Measurements from ENCODE around the gene SH3D21. TPM values are rescaled to one million over a fixed set of nuclear protein-coding genes. Genes with fewer than 3 reads are reported as not detected.

Gene SH3D21
- total RNA-seq, 2 experiments from 2014 or later, result 2.3 to 2.7 TPM

DNA sequence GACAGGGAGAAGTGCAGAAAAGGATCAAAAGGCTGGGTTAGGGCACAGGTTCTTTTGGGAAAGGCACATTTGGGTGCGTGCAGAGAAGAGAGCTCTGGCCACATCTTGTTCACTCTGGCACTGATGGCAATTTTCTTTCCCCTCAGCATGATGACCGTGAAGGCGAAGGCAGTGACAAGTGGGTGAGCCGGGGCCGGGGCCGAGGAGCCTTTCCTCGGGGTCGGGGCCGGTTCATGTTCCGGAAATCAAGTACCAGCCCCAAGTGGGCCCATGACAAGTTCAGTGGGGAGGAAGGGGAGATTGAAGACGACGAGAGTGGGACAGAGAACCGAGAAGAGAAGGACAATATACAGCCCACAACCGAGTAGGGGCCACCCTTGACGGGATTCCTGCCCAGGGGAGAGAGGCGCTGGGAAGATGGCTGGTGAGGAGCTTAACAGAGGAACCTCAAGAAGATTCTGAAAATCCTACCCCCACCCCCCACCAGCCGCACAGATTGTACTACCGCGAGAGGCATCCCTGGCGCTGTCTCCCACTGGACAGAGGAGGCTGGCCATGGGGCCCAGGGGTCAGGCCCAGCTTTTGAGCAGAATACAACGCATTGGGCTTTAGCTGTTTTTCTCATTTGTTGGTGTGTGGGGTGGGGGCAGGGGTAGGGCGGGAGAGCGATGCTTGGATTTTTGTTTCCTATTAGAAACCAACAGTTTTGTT is 2.4 kb upstream of the SH3D21 start:
- CTCF ChIA-PET, result interaction anchor here (1.1 to 1.7 kb wide), 3 partner anchors 10 to 154 kb away, joined by 3 to 5 read pairs (median 3); partner anchors contain the start of gene TRAPPC3
- Mint-ChIP-seq H3K36me3 (ENCODE audit: low read depth) (peaks cover 24% of the 10 kb centered on the region), H3K4me1 (ENCODE audit: low read depth) (peaks cover 76% of the 10 kb centered on the region), H3K27me3 (ENCODE audit: low read depth) (no peaks in the 10 kb centered on the region), H3K27ac (peak overlapping the region; percentile 68), H3K9me3 (no peaks in the 10 kb centered on the region), H3K4me3 (no peak overlapping the region)
- intact Hi-C loops (cut with micrococcal nuclease), result no loop called here
- no peak for DNase-seq

DNA sequence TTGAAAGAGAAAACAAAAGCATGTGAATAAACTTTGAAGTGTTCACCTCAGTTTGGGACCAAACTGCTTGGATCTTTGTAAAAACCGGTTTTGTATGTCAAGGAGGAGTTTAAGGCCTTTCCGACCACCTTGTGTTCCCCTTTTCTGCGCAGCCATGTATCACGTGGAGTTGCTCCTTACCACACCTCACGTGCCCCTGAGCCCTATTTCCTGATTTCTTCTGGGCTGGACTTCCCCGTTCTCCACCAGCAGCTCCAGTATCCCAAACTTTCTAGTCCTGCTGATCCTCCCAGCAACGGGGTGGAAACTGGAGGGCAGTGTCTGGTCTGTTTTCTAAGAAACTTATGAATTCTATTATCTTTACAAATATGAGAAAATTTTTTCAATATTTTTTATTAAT is 1.6 kb upstream of the SH3D21 start:
- Mint-ChIP-seq H3K9me3 (no peaks in the 10 kb centered on the region), H3K4me1 (ENCODE audit: low read depth) (peaks cover 71% of the 10 kb centered on the region), H3K27me3 (ENCODE audit: low read depth) (no peaks in the 10 kb centered on the region), H3K36me3 (ENCODE audit: low read depth) (peaks cover 24% of the 10 kb centered on the region), H3K27ac (peak overlapping the region; percentile 59), H3K4me3 (no peak overlapping the region)
- no peak for DNase-seq
- intact Hi-C loops (cut with micrococcal nuclease), result no loop called here
- CTCF ChIA-PET, result interaction anchor here (1.1 kb wide), 1 partner anchor 11 kb away, joined by 3 read pairs; no protein-coding TSS in a partner anchor

DNA sequence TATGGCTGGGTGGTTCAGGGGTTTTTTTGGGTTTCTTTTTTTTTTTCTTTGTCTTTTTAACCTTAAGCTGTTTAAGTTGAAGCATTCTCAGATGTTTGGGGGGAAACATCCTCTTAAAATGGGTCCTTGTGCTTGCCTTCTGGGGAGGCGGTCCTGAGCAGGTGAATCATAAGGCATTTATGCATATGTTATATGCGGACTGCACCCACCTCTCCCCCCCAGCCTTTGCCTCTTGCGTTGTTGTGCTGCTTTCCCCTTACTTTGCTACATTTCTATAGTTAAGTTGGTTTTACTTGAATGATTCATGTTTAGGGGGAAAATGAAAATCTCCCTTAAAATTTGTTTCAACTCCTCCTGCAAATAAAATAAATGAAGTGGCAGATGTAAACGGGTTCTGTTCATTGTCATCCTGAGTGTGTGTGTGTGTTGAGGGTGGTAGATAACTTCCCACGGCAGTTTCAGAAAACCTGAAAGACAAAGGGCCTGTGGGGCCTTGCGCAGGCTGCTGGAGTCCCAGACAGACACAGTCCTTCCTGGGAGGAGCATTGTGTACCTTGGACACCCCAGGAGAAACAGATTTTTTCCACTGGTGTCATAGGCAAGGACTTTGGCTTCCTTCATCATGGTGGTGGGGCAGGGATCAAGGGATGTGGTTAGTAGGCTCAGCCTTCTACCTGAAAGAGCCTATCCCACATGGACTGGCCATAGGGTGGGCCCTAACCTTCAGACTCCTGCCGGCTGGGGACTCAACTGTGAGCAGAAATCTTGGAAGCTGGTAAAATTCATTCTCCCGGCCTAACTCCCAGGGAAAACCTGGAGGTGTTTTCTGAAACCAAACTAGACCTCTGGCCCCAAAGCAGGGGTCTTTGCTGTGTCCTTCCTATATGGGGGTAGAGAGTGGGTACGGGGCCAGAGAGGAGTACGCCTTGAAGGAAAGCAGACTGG is 926 bp upstream of the SH3D21 start:
- peak; percentile 75 for DNase-seq
- Mint-ChIP-seq H3K27ac (peak overlapping the region; percentile 84), H3K9me3 (no peaks in the 10 kb centered on the region), H3K36me3 (ENCODE audit: low read depth) (peaks cover 24% of the 10 kb centered on the region), H3K27me3 (ENCODE audit: low read depth) (no peaks in the 10 kb centered on the region), H3K4me1 (ENCODE audit: low read depth) (peaks cover 64% of the 10 kb centered on the region), H3K4me3 (peak overlapping the region; percentile 96)
- intact Hi-C loops (cut with micrococcal nuclease), result loop anchor here (1.0 to 5.0 kb wide), 2 partner anchors 81 to 218 kb away; partner anchors contain the start of gene ADPRS
- CTCF ChIA-PET, result interaction anchor here (1.2 to 1.5 kb wide), 2 partner anchors 14 to 62 kb away, joined by 3 to 6 read pairs; no protein-coding TSS in a partner anchor

DNA sequence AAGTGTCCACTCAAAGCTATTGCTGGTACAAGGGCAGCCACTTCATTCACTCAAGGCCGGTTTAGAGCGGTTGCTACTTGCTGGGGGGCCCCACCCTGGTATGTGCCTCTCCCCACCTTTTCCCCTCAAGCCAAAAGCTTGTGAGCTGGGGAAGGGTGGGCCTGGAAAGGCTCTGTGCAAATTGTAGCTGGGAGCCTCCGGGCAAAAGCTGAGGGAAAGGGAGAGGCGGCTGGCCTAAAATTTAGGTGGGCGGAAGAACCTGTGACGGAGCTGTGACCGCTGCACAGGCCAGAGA is 306 bp upstream of the SH3D21 start:
- H3K36me3 Mint-ChIP-seq (ENCODE audit: low read depth), result peaks cover 19% of the 10 kb centered on the region
- peaks cover 58% of the 10 kb centered on the region for H3K4me1 Mint-ChIP-seq (ENCODE audit: low read depth)
- peak overlapping the region; percentile 96 for H3K4me3 Mint-ChIP-seq
- peak overlapping the region; percentile 84 for H3K27ac Mint-ChIP-seq
- H3K27me3 Mint-ChIP-seq (ENCODE audit: low read depth), result no peaks in the 10 kb centered on the region
- intact Hi-C loops (cut with micrococcal nuclease), result loop anchor here (1.0 to 5.0 kb wide), 3 partner anchors 17 to 219 kb away; partner anchors contain the start of genes ADPRS and EVA1B
- no peaks in the 10 kb centered on the region for H3K9me3 Mint-ChIP-seq
- CTCF ChIA-PET, result interaction anchor here (1.2 to 1.6 kb wide), 3 partner anchors 14 to 156 kb away, joined by 3 to 6 read pairs (median 6); partner anchors contain the start of gene TRAPPC3
- DNase-seq, result no peak

DNA sequence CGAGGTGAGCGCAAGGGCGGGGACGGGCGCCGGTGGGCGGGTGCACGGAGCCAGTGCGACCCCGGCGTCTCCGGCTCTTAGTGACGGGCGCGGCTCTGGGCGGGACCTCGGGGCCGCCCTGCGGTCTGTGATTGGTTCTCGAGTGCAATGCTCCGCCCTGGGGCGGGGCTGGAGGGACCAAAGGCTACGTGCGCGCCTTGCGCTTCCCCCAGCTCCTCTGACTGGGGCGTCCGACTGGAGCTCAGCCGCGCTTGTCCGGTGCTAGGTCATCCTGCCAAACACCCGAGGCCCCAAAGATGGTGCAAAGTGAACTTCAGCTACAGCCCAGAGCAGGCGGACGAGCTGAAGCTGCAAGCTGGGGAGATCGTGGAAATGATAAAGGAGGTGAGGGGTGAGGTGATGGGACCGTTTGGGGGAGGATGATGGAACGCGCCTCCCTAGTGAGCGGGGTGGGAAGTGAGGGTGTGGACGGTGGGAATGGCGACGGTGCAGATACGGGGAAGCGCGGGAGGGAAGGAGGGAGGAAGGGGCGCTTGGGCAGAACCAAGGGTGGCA is 811 bp downstream of the SH3D21 start:
- intact Hi-C loops (cut with micrococcal nuclease), result loop anchor here (1.0 to 5.0 kb wide), 4 partner anchors 16 to 220 kb away; partner anchors contain the start of genes ADPRS, EVA1B and TRAPPC3
- peak; percentile 89 for DNase-seq
- Mint-ChIP-seq H3K27me3 (ENCODE audit: low read depth) (no peaks in the 10 kb centered on the region), H3K27ac (no peak overlapping the region), H3K4me3 (peak overlapping the region; percentile 96), H3K9me3 (no peaks in the 10 kb centered on the region), H3K4me1 (ENCODE audit: low read depth) (peaks cover 48% of the 10 kb centered on the region), H3K36me3 (ENCODE audit: low read depth) (peaks cover 10% of the 10 kb centered on the region)
- CTCF ChIA-PET, result interaction anchor here (0.6 to 1.6 kb wide), 7 partner anchors 9 to 157 kb away, joined by 3 to 6 read pairs (median 3); partner anchors contain the start of genes THRAP3 and TRAPPC3

DNA sequence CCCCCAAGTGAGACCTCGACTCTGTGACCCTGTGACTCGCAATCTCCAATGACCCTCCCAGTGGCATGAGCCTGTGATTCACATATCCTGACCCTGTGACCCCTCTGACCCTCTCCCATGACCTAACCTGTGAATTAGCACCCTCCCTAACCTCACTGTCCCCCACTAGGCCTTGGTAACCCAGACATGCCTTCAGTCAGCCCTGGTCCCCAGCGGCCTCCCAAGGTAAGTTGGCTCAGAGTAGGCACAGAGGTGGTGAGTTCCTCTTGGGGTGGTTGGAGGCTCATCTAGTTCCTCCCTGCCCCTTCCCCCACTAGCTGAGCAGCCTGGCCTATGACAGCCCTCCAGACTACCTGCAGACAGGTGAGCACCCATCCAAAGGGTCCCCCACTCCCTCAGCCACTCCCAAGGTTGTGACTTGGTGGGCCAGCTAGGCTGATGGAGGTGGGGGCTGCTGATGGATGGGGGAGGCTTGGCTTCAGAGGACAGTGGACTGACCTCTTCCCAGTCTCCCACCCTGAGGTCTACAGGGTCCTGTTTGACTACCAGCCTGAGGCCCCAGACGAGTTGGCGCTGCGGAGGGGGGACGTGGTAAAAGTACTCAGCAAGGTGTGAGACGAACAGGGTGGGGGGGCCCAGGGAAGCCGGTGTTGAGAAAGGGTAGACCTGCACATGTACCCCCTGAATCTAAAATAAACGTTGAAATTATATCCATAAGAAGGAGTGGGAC is 1.6 kb downstream of the SH3D21 start:
- H3K27ac Mint-ChIP-seq, result no peak overlapping the region
- no peaks in the 10 kb centered on the region for H3K9me3 Mint-ChIP-seq
- intact Hi-C loops (cut with micrococcal nuclease), result loop anchor here (1.0 to 5.0 kb wide), 4 partner anchors 15 to 220 kb away; partner anchors contain the start of genes ADPRS, EVA1B and TRAPPC3
- peak overlapping the region; percentile 96 for H3K4me3 Mint-ChIP-seq
- peaks cover 40% of the 10 kb centered on the region for H3K4me1 Mint-ChIP-seq (ENCODE audit: low read depth)
- H3K27me3 Mint-ChIP-seq (ENCODE audit: low read depth), result no peaks in the 10 kb centered on the region
- no peak for DNase-seq
- CTCF ChIA-PET, result interaction anchor here (1.3 to 1.6 kb wide), 3 partner anchors 16 to 158 kb away, joined by 3 to 6 read pairs (median 3); partner anchors contain the start of genes THRAP3 and TRAPPC3
- H3K36me3 Mint-ChIP-seq (ENCODE audit: low read depth), result peaks cover 10% of the 10 kb centered on the region

DNA sequence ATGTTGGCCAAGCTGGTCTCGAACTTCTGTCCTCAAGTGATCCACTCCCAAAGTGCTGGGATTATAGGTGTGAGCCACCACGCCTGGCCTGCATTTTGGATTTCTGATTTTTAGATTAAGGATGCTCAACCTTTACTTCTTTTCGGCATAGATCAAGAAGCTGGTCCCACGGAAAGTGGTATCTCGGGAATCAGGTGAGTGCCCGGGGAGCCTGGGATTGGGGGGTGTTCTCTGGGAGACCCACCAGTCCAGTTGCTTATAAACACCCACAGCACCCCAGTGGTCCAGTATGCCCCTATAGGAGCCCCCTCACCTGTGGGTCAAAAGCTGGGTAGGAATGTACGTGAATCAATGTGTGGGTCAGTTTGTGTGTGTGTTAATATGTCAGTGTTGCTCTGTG is 3.2 kb downstream of the SH3D21 start:
- intact Hi-C loops (cut with micrococcal nuclease), result loop anchor here (5.0 kb wide), 1 partner anchor 222 kb away; the partner anchor contains the start of gene ADPRS
- Mint-ChIP-seq H3K4me3 (no peak overlapping the region), H3K36me3 (ENCODE audit: low read depth) (peaks cover 3% of the 10 kb centered on the region), H3K4me1 (ENCODE audit: low read depth) (peaks cover 26% of the 10 kb centered on the region), H3K27ac (no peak overlapping the region), H3K27me3 (ENCODE audit: low read depth) (no peaks in the 10 kb centered on the region), H3K9me3 (no peaks in the 10 kb centered on the region)
- CTCF ChIA-PET, result interaction anchor here (1.1 to 1.8 kb wide), 2 partner anchors 9 to 139 kb away, joined by 3 to 7 read pairs; no protein-coding TSS in a partner anchor
- DNase-seq, result no peak

DNA sequence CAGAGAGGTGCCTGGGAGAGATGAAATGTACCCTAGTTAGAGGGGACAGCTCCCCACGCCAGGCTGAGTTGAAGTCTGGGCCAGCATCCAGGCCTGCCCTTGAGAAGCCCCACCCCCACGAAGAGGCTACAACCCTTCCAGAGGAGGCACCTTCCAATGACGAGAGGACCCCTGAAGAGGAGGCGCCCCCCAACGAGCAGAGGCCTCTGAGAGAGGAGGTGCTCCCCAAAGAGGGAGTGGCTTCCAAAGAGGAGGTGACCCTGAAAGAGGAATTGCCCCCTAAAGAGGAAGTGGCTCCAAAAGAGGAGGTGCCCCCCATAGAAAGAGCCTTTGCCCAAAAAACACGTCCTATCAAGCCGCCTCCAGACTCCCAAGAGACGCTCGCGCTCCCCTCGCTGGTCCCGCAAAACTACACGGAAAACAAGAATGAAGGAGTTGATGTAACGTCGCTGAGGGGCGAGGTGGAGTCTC is 14.2 kb downstream of the SH3D21 start:
- peaks cover 16% of the 10 kb centered on the region for H3K4me1 Mint-ChIP-seq (ENCODE audit: low read depth)
- H3K9me3 Mint-ChIP-seq, result no peaks in the 10 kb centered on the region
- DNase-seq, result no peak
- intact Hi-C loops (cut with micrococcal nuclease), result no loop called here
- H3K27ac Mint-ChIP-seq, result no peak overlapping the region
- CTCF ChIA-PET, result interaction anchor here (2.0 kb wide), 1 partner anchor 14 kb away, joined by 6 read pairs; the partner anchor contains the start of gene SH3D21
- peaks cover 3% of the 10 kb centered on the region for H3K27me3 Mint-ChIP-seq (ENCODE audit: low read depth)
- no peaks in the 10 kb centered on the region for H3K36me3 Mint-ChIP-seq (ENCODE audit: low read depth)
- H3K4me3 Mint-ChIP-seq, result no peak overlapping the region

DNA sequence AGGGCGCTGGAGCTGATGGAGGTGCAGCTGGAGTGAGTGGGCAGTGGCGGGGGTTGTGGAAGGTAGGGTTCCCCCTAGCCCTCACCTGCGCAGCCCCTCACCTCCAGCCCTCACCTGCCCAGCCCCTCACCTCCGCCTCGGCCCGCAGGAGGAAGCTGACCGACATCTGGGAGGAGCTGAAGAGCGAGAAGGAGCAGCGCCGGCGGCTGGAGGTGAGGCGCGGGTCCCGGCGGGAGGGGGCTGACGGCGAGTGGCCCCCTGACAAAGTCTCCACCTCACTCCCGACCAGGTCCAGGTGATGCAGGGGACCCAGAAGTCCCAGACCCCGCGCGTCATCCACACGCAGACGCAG is 14.6 kb downstream of the SH3D21 start:
- CTCF ChIA-PET, result interaction anchor here (2.0 kb wide), 1 partner anchor 14 kb away, joined by 6 read pairs; the partner anchor contains the start of gene SH3D21
- Mint-ChIP-seq H3K27ac (no peak overlapping the region), H3K27me3 (ENCODE audit: low read depth) (peaks cover 3% of the 10 kb centered on the region), H3K4me3 (no peak overlapping the region), H3K9me3 (no peaks in the 10 kb centered on the region), H3K4me1 (ENCODE audit: low read depth) (peaks cover 16% of the 10 kb centered on the region), H3K36me3 (ENCODE audit: low read depth) (no peaks in the 10 kb centered on the region)
- DNase-seq, result no peak
- intact Hi-C loops (cut with micrococcal nuclease), result no loop called here

DNA sequence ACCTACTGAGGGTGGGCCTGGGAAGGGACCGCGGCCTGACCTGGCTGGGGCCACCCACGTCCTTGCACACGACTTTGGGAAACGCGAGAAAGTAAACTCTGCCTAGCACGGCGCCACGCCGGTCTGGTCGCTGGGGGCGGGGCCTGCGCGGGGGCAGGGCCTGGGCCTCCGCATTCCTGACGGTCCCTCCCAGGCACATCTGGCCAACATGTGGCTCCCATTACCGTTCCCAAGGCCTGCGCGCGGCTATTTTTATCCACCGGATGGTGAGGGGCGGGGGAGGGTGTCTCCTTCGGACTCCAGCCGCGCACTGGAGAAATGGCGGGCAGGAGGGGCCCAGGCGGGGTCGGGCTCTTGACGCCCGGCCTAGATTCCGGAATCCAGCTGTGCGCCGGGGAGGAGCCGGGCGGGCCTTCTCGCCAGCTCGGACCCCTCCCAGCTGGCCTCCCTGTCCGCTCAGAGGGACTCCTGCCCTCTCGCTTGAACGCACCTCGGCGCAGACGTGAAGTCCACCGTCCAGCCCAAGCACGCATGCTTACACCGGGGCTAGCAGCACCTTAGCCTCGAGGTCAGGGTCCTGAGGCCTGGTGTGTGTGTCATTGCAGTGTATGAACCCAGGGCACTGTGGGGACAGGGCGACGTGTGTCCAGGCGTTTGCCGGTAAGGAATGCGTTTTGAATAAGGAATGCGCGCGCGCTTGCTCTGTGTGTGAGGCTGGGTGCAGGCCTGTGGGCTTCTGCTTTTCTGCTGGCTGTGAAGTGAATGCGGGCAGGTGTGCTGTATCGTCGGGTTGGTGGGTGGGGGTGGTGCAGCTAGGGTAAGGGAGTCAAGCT is 15.2 kb downstream of the SH3D21 start:
- peak overlapping the region; percentile 36 for H3K4me3 Mint-ChIP-seq
- H3K4me1 Mint-ChIP-seq (ENCODE audit: low read depth), result peaks cover 16% of the 10 kb centered on the region
- no peak overlapping the region for H3K27ac Mint-ChIP-seq
- CTCF ChIA-PET, result no interaction called here
- no peak for DNase-seq
- H3K36me3 Mint-ChIP-seq (ENCODE audit: low read depth), result no peaks in the 10 kb centered on the region
- H3K27me3 Mint-ChIP-seq (ENCODE audit: low read depth), result peaks cover 5% of the 10 kb centered on the region
- H3K9me3 Mint-ChIP-seq, result no peaks in the 10 kb centered on the region
- intact Hi-C loops (cut with micrococcal nuclease), result no loop called here

Data from activated naive CD4-positive, alpha-beta T cell treated with anti-CD3 and anti-CD28 coated beads for 36 hours (primary cell).